CD4-positive, alpha-beta memory T cell (primary cell): ENCODE data around the gene SRSF3. TPM values are rescaled to one million over a fixed set of nuclear protein-coding genes. Genes with fewer than 3 reads are reported as not detected.
"Not testable (repeated sequence)": the region's sequence is repeated elsewhere in the genome, so short reads cannot be mapped to it uniquely, and the experiment has no call there.

Experiments
- CTCF ChIA-PET: fragments of 350-600 bp; sonication (Branson Sonifier 250); formaldehyde crosslinking; loops from one replicate; lab custom pipeline; 2021; ENCODE audit warnings: inconsistent platforms; ENCODE audit not compliant: partially characterized antibody; lab: Charles Lee
- POLR2A ChIA-PET: fragments of 350-600 bp; sonication (Branson Sonifier 250); formaldehyde crosslinking; loops from one replicate; lab custom pipeline; 2021; ENCODE audit not compliant: partially characterized antibody; lab: Charles Lee
- DNase-seq, 5 donors: peaks; one replicate each; pipeline versions ENCODE4 v3.0.0 to v3.0.0-alpha.2; 2020 to 2022; ENCODE audit warnings: mixed read lengths in 1 of 5
- H3K27ac ChIP-seq: one replicate; pipeline ENCODE4 v1.7.0; 2013; ENCODE audit warnings: low read depth, low read length
- H3K27me3 ChIP-seq: 2 replicates; pipeline ENCODE4 v1.7.0; 2013; ENCODE audit warnings: mild to moderate bottlenecking, low read length, moderate library complexity; ENCODE audit not compliant: insufficient read depth
- H3K36me3 ChIP-seq: 2 replicates; pipeline ENCODE4 v1.7.0; 2013; ENCODE audit warnings: mild to moderate bottlenecking, low read length, moderate library complexity; ENCODE audit not compliant: insufficient read depth
- H3K4me1 ChIP-seq: 2 replicates; pipeline ENCODE4 v1.7.0; 2013; ENCODE audit warnings: mild to moderate bottlenecking, low read length, moderate library complexity; ENCODE audit not compliant: insufficient read depth
- H3K4me3 ChIP-seq, 2 donors: one replicate each; pipeline ENCODE4 v1.7.0; 2013; ENCODE audit warnings: low read length in 2 of 2, mild to moderate bottlenecking in 1 of 2
- H3K9me3 ChIP-seq, 2 donors: one replicate each; pipeline ENCODE4 v1.7.0; 2013; ENCODE audit warnings: low read length in 2 of 2, control low read depth in 1 of 2; ENCODE audit not compliant: control insufficient read depth in 1 of 2
- H3K27ac Mint-ChIP-seq, 7 donors: one replicate each; pipeline ENCODE4 v1.8.0; 2020 to 2021; ENCODE audit warnings: mixed read lengths in 7 of 7, mild to moderate bottlenecking in 6 of 7, inconsistent platforms in 3 of 7, moderate library complexity in 3 of 7
- H3K27me3 Mint-ChIP-seq, 2 donors: one replicate each; pipeline ENCODE4 v1.8.0; 2020 to 2021; ENCODE audit warnings: mixed read lengths in 2 of 2
- H3K36me3 Mint-ChIP-seq, 2 donors: one replicate each; pipeline ENCODE4 v1.8.0; 2020 to 2021; ENCODE audit warnings: mixed read lengths in 2 of 2, inconsistent platforms in 1 of 2, mild to moderate bottlenecking in 1 of 2
- H3K4me1 Mint-ChIP-seq, 4 donors: one replicate each; pipeline ENCODE4 v1.8.0; 2020 to 2021; ENCODE audit warnings: mixed read lengths in 4 of 4, mild to moderate bottlenecking in 1 of 4
- H3K4me3 Mint-ChIP-seq, 8 donors: one replicate each; pipeline ENCODE4 v1.8.0; 2020 to 2021; ENCODE audit warnings: mixed read lengths in 8 of 8, mild to moderate bottlenecking in 7 of 8, moderate library complexity in 6 of 8, inconsistent platforms in 3 of 8
- H3K9me3 Mint-ChIP-seq, 8 donors: one replicate each; pipeline ENCODE4 v1.8.0; 2020 to 2021; ENCODE audit warnings: mixed read lengths in 8 of 8, mild to moderate bottlenecking in 5 of 8, inconsistent platforms in 3 of 8, moderate library complexity in 1 of 8
- intact Hi-C: fragments of 100-400 bp; cut with micrococcal nuclease; formaldehyde crosslinking; loops from one replicate; pipeline ENCODE4 v1.15.1; 2023
- polyA plus RNA-seq, 2 donors: library from polyadenylated mRNA; unstranded; fragments of 300-500 nt; fragmentation: Illumina TruSeq; gene quantifications; one replicate each; pipeline ENCODE4 v1.2.3, GENCODE V29; 2021
- total RNA-seq, 2 experiments: library from RNA; stranded (reverse); gene quantifications; one replicate each; pipeline ENCODE4 v1.2.3, GENCODE V29; 2021

The SRSF3 gene
- total and polyA plus RNA-seq, 4 experiments from 2014 or later, result 293 to 350 (median 333) TPM

DNA sequence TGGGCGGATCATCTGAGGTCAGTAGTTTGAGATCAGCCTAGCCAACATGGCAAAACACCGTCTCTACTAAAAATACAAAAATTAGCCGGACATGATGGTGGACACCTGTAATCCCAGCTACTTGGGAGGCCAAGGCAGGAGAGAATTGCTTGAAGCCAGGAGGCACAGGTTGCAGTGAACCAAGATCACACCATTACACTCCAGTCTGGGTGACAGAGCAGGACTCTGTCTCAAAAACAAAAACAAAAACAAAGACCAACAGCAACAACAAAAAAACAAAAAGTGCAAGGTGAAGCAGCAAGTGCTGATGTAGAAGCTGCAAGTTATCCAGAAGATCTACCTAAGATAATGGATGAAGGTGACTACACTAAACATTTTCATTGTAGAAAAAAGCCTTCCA lies 17.5 kb downstream of the SRSF3 start:
- H3K36me3 Mint-ChIP-seq, result peaks cover 45 to 68% of the 10 kb centered on the region in 2 donors
- peaks cover 42% of the 10 kb centered on the region for H3K4me1 ChIP-seq
- H3K9me3 ChIP-seq, H3K9me3 Mint-ChIP-seq, H3K27ac ChIP-seq, H3K4me3 Mint-ChIP-seq, intact Hi-C loops, H3K4me3 ChIP-seq, H3K27me3 ChIP-seq, H3K27me3 Mint-ChIP-seq: not testable (repeated sequence)
- peak in 1 of 5 donors; percentile 6 for DNase-seq
- H3K4me1 Mint-ChIP-seq, result peaks cover 27 to 57% (median 36%) of the 10 kb centered on the region in 4 donors
- H3K36me3 ChIP-seq, result peaks cover 31% of the 10 kb centered on the region
- peak overlapping the region in 6 of 7 donors; percentile 9 to 86 (median 54) for H3K27ac Mint-ChIP-seq
- ChIA-PET CTCF (interaction anchor here (1.3 to 1.6 kb wide), 3 partner anchors 11 to 237 kb away, joined by 3 to 5 read pairs (median 3); no protein-coding TSS in a partner anchor), POLR2A (interaction anchor here (0.9 to 8.9 kb wide), 5 partner anchors 9 to 147 kb away, joined by 3 to 148 read pairs (median 6); partner anchors contain the start of gene SRSF3)

- peaks cover 27 to 55% (median 36%) of the 10 kb centered on the region in 4 donors for H3K4me1 Mint-ChIP-seq
Measured at GRCh38 chr6:36612101-36612625, 18.0 kb downstream of the SRSF3 start.

DNA sequence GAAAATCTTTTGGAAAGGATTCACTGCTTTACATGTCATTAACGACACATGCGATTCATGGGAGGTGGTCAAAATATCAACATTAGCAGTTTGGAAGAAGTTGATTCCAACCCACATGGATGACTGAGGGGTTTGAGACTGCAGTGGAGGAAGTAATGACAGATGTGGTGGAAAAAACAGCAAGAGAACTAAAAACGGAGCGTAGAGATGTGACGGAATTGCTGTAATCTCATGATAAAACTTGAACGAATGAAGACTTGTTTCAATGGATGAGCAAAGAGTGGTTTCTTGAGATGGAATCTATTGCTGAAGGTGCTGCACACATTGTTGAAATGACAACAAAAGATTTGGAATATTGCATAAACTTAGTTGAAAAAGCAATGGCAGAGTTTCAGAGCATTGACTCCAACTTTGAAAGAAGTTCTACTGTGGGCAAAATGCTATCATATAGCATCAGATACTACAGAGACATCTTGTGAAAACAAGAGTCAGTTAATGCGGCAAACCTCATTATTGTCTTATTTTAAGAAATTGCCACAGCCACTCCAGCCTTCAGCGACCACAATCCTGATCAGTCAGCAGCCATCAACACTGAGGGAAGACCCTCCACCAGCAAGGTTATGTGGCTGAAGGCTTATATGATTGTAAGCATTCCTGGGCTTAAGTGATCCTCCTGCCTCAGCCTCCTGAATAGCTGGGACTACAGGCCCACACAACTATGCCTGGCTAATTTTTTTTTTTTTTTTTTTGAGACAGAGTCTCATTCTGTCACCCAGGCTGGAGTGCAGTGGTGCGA lies 19.2 kb downstream of the SRSF3 start:
- peaks cover 35 to 52% of the 10 kb centered on the region in 2 donors for H3K36me3 Mint-ChIP-seq
- H3K4me3 Mint-ChIP-seq, result no peak overlapping the region
- H3K4me1 Mint-ChIP-seq, result peaks cover 20 to 45% (median 27%) of the 10 kb centered on the region in 4 donors
- H3K27me3 Mint-ChIP-seq, result no peaks in the 10 kb centered on the region
- no peaks in the 10 kb centered on the region for H3K9me3 Mint-ChIP-seq
- Histone ChIP-seq H3K9me3 (no peaks in the 10 kb centered on the region), H3K4me1 (peaks cover 26% of the 10 kb centered on the region), H3K4me3 (no peak overlapping the region), H3K27me3 (no peaks in the 10 kb centered on the region), H3K36me3 (peaks cover 18% of the 10 kb centered on the region), H3K27ac (no peak overlapping the region)
- H3K27ac Mint-ChIP-seq, result peak overlapping the region in 4 of 7 donors; percentile 52 to 74 (median 58)
- intact Hi-C loops, result no loop called here
- POLR2A ChIA-PET, result interaction anchor here (1.7 to 8.9 kb wide), 3 partner anchors 11 to 146 kb away, joined by 6 to 148 read pairs (median 7); partner anchors contain the start of gene SRSF3
- CTCF ChIA-PET, result interaction anchor here (1.9 to 2.4 kb wide), 3 partner anchors 11 to 146 kb away, joined by 5 to 8 read pairs (median 8); no protein-coding TSS in a partner anchor
- no peak for DNase-seq

More at GRCh38 chr6:36612101-36612625, 18.0 kb downstream of the SRSF3 start:
- H3K36me3 ChIP-seq, result peaks cover 29% of the 10 kb centered on the region
- no peaks in the 10 kb centered on the region for H3K27me3 Mint-ChIP-seq
- DNase-seq, result no peak
- POLR2A ChIA-PET, result interaction anchor here (0.9 to 8.9 kb wide), 5 partner anchors 10 to 147 kb away, joined by 3 to 148 read pairs (median 6); partner anchors contain the start of gene SRSF3
- intact Hi-C loops, result no loop called here
- H3K9me3 ChIP-seq, result no peaks in the 10 kb centered on the region
- H3K4me3 ChIP-seq, result no peak overlapping the region
- no peak overlapping the region for H3K4me3 Mint-ChIP-seq
- CTCF ChIA-PET, result interaction anchor here (1.3 to 1.9 kb wide), 4 partner anchors 11 to 237 kb away, joined by 3 to 5 read pairs (median 4); no protein-coding TSS in a partner anchor
- peaks cover 45 to 64% of the 10 kb centered on the region in 2 donors for H3K36me3 Mint-ChIP-seq
- no peaks in the 10 kb centered on the region for H3K27me3 ChIP-seq
- H3K27ac ChIP-seq, result no peak overlapping the region
- H3K27ac Mint-ChIP-seq, result peak overlapping the region in 3 of 7 donors; percentile 32 to 86 (median 55)
- H3K4me1 ChIP-seq, result peaks cover 37% of the 10 kb centered on the region
- no peaks in the 10 kb centered on the region for H3K9me3 Mint-ChIP-seq

DNA sequence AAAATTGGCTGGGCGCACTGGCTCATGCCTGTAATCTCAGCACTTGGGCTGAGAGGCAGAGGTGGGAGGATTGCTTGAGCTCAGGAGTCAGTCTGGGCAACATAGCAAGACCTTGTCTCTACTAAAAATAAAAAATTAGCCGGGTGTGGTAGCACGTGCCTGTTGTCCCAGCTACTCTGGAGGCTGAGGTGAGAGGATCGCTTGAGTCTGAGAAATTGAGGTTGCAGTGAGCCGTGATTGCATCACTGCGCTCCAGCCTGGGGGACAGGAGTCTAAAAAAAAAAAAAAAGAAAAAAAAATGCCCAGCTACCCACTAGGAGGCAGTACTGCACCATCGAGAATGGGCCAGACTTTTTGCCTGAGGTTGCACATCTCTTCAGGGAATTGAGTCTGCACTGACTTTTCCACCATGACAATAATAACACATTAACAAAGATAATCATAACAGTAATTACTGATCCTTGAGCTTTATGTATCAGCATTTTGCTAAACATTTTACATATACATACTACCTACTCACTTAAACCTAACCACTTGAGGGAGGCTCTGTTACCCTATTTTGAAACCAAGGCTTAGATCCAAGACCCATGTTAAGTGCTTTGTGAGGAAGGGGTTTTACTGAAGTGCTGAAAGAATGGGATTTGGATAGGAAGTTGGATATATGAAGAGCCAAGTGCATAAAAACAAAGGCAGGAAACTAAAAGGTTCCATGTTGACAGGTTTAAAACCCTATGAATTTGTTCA lies 21.0 kb downstream of the SRSF3 start:
- peak overlapping the region; percentile 52 to 87 (median 82) for H3K27ac Mint-ChIP-seq
- Histone ChIP-seq H3K27ac (no peak overlapping the region), H3K9me3 (no peaks in the 10 kb centered on the region), H3K27me3 (no peaks in the 10 kb centered on the region), H3K36me3 (peaks cover 15% of the 10 kb centered on the region), H3K4me1 (peaks cover 9% of the 10 kb centered on the region), H3K4me3 (no peak overlapping the region)
- peaks cover 12 to 28% (median 14%) of the 10 kb centered on the region in 4 donors for H3K4me1 Mint-ChIP-seq
- POLR2A ChIA-PET, result interaction anchor here (0.6 to 2.0 kb wide), 15 partner anchors 8 to 929 kb away, joined by 3 to 9 read pairs (median 3); partner anchors contain the start of genes CDKN1A and SRSF3
- CTCF ChIA-PET, result interaction anchor here (0.6 to 3.0 kb wide), 42 partner anchors 8 to 459 kb away, joined by 3 to 56 read pairs (median 4); partner anchors contain the start of genes CDKN1A and RAB44
- intact Hi-C loops, result loop anchor here (1.0 kb wide), 2 partner anchors 65 to 144 kb away; no protein-coding TSS in a partner anchor
- no peaks in the 10 kb centered on the region for H3K27me3 Mint-ChIP-seq
- H3K9me3 Mint-ChIP-seq, result no peaks in the 10 kb centered on the region
- no peak overlapping the region for H3K4me3 Mint-ChIP-seq
- peaks cover 24 to 37% of the 10 kb centered on the region in 2 donors for H3K36me3 Mint-ChIP-seq
- DNase-seq, result peak; percentile 50 to 67 (median 65)

DNA sequence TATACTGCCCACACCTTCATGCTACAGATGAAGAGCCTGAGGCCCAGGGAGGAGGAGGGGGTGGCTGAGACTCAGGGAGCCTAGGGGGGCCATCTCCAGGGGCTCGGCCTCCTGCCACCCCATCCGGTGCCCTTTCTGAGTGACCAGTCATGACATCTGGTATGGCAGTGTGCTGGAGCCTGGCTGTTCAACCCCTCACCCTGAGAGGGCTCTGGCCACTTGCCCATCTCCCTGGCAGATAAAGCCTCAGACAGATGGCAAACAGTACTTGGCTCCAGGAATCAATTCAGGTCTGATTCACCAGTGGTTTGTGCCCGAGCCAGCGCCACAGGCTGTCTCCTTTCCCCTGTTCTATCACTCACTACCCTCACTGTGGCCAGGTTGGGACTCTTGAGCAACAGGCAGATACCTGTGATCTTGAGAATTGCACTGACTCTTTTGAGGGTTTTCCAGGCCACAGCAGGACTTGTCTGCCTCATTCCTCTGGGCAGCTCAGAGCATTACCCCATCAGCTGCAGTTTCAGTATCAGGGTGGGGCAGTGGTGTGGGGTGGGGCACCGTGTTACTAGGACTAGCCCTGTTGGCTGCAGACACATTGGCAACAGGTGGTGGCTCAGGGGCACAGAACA lies 22.8 kb downstream of the SRSF3 start:
- Mint-ChIP-seq H3K27ac (peak overlapping the region in 2 of 7 donors; percentile 30 to 72), H3K27me3 (no peaks in the 10 kb centered on the region), H3K9me3 (no peaks in the 10 kb centered on the region), H3K4me1 (peaks cover 4 to 20% (median 7%) of the 10 kb centered on the region in 4 donors), H3K36me3 (peaks cover 11 to 23% of the 10 kb centered on the region in 2 donors), H3K4me3 (no peak overlapping the region)
- Histone ChIP-seq H3K27ac (no peak overlapping the region), H3K9me3 (no peaks in the 10 kb centered on the region), H3K27me3 (no peaks in the 10 kb centered on the region), H3K4me3 (no peak overlapping the region), H3K4me1 (no peaks in the 10 kb centered on the region), H3K36me3 (peaks cover 3% of the 10 kb centered on the region)
- ChIA-PET POLR2A (no interaction called here), CTCF (interaction anchor here (0.6 to 3.0 kb wide), 8 partner anchors 11 to 152 kb away, joined by 3 to 56 read pairs (median 18); no protein-coding TSS in a partner anchor)
- DNase-seq, result no peak
- intact Hi-C loops, result no loop called here
